ENCODE data around the gene TREML2. TPM values are rescaled to one million over a fixed set of nuclear protein-coding genes. Genes with fewer than 3 reads are reported as not detected.

TREML2 gene
- total RNA-seq, 1 experiment from 2014 or later, result not detected

Other genes starting within 250 kb of the TREML2 start
- gene UNC5CL, start 161.9 kb downstream of the TREML2 start, total RNA-seq (2014; rRNA removed; shearing (Covaris generic); ENCODE audit: low replicate concordance), result 0.20 TPM in 1 of 2 replicates, not detected in the other
- not detected in 2 replicates for gene TSPO2, start 158.7 kb downstream of the TREML2 start, total RNA-seq (2014; rRNA removed; shearing (Covaris generic); ENCODE audit: low replicate concordance)
- gene APOBEC2, start 147.9 kb downstream of the TREML2 start, total RNA-seq (2014; rRNA removed; shearing (Covaris generic); ENCODE audit: low replicate concordance), result not detected in 2 replicates
- 1.4 and 5.9 TPM in 2 replicates for gene OARD1, start 128.8 kb downstream of the TREML2 start, total RNA-seq (2014; rRNA removed; shearing (Covaris generic); ENCODE audit: low replicate concordance)
- gene NFYA, start 128.2 kb downstream of the TREML2 start, total RNA-seq (2014; rRNA removed; shearing (Covaris generic); ENCODE audit: low replicate concordance), result 20.5 and 28.1 TPM in 2 replicates
- not detected in 2 replicates for gene TREML1, start 46.8 kb downstream of the TREML2 start, total RNA-seq (2014; rRNA removed; shearing (Covaris generic); ENCODE audit: low replicate concordance)
- gene TREM2, start 38.0 kb downstream of the TREML2 start, total RNA-seq (2014; rRNA removed; shearing (Covaris generic); ENCODE audit: low replicate concordance), result not detected in 2 replicates
- not detected in 2 replicates for gene TREML4, start 27.2 kb upstream of the TREML2 start, total RNA-seq (2014; rRNA removed; shearing (Covaris generic); ENCODE audit: low replicate concordance)
- not detected in 2 replicates for gene TREM1, start 85.5 kb upstream of the TREML2 start, total RNA-seq (2014; rRNA removed; shearing (Covaris generic); ENCODE audit: low replicate concordance)
- gene NCR2, start 134.5 kb upstream of the TREML2 start, total RNA-seq (2014; rRNA removed; shearing (Covaris generic); ENCODE audit: low replicate concordance), result not detected in 2 replicates

All from MG63 (cell line).